GM18511 (cell line): Measurements from ENCODE around the gene SPATA6.
"Not testable (repeated sequence)": the region's sequence is repeated elsewhere in the genome, so short reads cannot be mapped to it uniquely, and the experiment has no call there.

Experiments
- ATAC-seq: cut with Tn5 transposase; IDR thresholded peaks from one replicate; pipeline ENCODE4 v1.9.1; 2021; ENCODE audit warnings: mild to moderate bottlenecking, moderate library complexity; ENCODE audit not compliant: unreplicated experiment

Gene SPATA6

DNA sequence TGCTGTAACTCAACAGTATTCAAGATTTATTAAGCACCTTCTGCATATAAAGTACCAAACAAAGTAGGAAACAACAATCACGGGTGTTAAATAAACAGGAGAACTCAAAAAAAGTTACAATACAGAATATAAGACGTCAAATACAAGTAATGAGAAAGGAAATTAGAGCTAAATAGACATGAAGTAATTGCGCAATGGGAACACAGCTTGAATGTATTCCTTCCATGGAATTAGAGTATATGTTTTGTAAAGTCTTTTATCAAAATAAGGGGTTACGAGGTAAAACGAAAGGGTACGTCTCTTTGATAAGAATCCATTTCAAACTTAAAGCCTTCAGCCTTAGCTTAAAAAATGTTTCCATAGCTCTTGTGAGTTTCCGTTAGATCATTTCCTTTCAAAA is 109.1 kb downstream of the SPATA6 start:
- ATAC-seq, result no peak

DNA sequence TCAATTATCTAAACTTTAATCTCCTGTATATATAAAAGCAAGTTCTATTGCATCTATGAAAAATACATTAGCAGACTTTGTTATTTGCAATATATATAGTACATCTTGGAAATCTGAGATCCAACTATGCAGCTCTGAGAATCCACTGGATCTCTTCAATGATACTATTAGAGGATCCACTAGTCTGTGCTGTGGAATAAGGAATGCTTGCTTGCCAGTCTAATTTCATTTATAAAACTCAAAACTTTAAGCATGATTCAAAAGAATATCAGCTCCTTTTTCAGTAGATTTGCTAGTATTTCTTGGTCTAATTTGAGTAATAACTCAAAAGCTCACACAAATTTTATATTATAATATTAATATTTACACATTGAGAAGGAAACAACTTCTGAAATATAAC is 115.1 kb downstream of the SPATA6 start:
- ATAC-seq, result no peak

DNA sequence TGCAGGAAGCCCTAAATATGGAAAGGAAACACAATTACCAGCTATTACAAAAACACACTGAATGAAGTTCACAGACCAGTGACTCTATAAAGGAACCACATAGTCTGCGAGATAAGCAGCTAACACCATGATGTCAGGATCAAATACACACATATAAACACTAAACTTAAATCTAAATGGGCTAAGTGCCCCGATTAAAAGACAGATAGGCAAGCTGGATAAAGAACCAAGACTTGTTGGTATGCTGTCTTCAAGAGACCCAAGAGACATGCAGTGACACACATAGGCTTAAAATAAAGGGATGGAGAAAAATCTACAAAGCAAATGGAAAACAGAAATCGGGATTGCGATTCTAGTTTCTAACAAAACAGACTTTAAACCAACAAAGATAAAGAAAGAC is 127.6 kb downstream of the SPATA6 start:
- ATAC-seq, result no peak

- no peak for ATAC-seq
Observed at GRCh38 chr1:48341221-48341620, 130.8 kb downstream of the SPATA6 start.

- no peak for ATAC-seq
Observed at GRCh38 chr1:48338257-48338656, 133.7 kb downstream of the SPATA6 start.

DNA sequence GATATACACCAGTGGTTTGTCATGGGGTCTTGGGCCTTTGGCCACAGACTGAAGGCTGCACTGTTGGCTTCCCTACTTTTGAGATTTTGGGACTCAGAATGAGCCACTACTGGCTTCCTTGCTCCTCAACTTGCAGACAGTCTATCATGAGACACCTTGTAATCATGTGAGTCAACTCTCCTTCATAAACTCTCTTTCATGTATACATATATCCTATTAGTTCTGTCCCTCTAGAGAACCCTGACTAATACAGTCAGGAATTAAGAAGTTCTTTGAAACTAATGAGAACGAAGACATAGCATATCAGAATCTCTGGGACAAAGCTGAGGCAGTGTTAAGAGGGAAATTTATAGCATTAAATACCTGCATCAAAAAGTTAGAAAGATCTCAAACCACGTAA is 138.7 kb downstream of the SPATA6 start:
- ATAC-seq, result no peak

DNA sequence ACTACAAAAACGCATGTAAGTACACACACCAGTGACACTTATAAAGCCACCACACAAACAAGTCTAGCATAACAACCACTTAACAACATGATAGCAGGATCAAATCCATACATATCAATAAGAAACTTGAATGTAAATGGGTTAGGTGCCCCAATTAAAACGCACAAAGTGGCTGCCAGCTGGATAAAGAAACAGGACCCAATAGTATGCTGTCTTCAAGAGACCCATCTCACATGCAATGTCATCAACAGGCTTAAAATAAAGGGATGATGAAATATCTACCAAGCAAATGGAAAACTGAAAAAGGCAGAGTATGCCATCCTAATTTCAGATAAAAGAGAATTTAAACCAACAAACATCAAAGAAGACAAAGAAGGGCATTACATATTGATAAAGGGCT is 139.9 kb downstream of the SPATA6 start:
- ATAC-seq, result no peak

DNA sequence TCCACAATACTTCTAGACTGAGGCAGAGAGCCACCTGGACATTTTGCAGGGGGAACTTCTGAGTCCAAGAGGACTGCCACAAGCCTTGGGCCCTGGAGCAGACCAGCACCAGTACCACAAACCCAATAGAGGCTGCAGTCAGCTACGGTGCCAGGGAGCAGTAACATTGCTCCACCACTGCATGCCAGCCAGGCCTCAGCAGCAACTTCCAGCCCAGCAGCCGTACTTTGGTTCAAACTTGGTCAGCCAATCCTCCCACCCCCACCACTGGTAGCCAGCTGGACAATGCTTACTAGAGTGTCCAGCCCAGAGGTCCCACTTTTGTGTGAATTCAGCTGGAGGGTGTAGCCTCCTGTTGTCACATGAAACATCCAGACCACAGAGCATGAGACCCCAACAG is 142.1 kb downstream of the SPATA6 start:
- ATAC-seq, result no peak

- ATAC-seq, result no peak
Observed at GRCh38 chr1:48329486-48329885, 142.5 kb downstream of the SPATA6 start.

DNA sequence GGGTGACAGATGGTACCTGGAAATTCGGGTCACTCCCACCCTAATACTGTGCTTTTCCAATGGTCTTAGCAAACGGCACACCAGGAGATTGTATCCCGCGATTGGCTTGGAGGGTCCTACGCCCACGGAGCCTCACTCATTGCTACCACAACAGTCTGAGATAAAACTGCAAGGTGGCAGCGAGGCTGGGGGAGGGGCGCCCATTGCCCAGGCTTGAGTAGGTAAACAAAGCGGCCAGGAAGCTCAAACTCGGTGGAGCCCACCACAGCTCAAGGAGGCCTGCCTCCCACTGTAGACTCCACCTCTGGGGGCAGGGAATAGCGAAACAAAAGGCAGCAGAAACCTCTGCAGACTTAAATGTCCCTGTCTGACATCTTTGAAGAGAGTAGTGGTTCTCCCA is 160.2 kb downstream of the SPATA6 start:
- ATAC-seq, result not testable (repeated sequence)

GRCh38 chr1:48309564-48310082 is 162.4 kb downstream of the SPATA6 start:
- no peak for ATAC-seq

- no peak for ATAC-seq
Observed at GRCh38 chr1:48302652-48303051, 169.4 kb downstream of the SPATA6 start.

- ATAC-seq, result no peak
Observed at GRCh38 chr1:48294656-48295055, 177.3 kb downstream of the SPATA6 start.

DNA sequence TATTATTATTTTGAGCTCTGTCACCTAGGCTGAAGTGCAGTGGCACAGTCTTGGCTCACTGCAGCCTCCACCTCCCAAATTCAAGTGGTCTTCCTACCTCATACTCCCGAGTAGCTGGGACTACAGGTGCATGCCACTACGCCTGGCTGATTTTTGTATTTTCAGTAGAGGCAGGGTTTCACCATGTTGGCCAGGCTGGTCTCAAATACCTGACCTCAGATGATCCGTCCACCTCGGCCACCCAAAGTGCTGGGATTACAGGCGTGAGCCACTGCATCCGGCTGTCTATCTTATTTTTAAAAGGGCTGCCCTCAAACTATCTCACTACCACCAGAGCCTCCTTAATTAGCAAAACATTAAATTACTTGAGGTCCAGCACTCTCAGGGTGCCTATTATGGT is 177.9 kb downstream of the SPATA6 start:
- ATAC-seq, result not testable (repeated sequence)

DNA sequence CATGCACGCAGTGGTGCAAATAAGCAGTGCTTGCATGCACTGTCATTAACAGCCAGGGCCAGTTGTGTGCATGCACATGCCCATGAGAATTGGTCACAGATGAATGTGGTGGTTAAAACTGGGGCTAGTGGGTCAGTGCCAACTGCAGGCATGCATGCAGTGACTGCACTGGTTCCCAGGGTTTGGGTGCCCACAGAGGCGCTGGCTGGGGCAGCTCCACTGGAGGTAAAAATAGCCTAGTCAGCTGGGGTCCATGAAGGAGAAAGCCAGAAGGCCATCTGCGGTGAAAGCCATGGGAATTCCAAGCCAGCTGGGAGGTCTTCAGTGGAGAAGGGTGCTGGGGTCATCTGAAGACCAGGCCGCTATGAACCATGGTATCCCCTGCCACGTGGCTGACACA is 179.3 kb downstream of the SPATA6 start:
- ATAC-seq, result no peak

DNA sequence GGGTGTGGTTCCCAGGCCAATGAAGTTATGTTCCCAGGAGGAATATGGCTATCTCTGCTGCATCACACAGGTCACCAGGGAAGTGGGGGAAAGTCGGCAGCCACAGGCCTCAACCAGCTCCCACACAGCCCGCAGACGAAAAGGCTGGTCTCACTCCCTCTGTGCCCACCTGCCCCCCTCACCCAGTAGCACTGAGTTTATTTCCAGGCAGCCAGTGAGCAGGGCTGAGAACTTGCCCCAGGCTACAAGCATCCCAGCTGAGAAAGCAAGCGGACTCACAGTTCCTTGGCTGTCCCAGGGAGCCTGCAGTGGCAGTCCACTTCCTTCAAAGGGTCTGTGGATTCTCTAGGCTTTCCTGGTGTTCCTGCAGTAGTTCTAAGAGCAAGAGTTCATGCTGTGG is 180.6 kb downstream of the SPATA6 start:
- no peak for ATAC-seq

DNA sequence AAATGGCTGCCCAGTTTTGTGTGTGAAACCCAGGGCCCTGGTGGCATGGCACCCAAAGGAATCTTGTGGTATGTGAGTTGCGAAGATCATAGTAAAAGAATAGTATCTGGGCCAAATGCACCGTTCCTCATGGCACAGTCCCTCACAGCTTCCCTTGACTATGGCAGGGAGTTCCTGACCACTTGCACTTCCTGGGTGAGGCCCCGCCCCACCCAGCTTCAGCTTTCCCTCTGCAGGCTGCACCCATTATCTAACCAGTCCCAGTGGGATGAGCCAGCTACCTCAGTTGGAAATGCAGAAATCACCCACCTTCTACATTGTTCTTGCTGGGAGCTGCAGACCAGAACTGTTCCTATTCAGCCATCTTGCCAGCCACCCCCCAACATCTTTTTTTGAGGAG is 186.5 kb downstream of the SPATA6 start:
- no peak for ATAC-seq

- ATAC-seq, result not testable (repeated sequence)
Observed at GRCh38 chr1:48284696-48285420, 187.1 kb downstream of the SPATA6 start.

DNA sequence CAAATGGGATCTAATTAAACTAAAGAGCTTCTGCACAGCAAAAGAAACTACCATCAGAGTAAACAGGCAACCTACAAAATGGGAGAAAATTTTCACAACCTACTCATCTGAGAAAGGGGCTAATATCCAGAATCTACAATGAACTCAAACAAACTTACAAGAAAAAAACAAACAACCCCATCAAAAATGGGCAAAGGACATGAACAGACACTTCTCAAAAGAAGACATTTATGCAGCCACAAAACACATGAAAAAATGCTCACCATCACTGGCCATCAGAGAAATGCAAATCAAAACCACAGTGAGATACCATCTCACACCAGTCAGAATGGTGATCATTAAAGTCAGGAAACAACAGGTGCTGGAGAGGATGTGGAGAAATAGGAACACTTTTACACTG is 189.7 kb downstream of the SPATA6 start:
- not testable (repeated sequence) for ATAC-seq

- not testable (repeated sequence) for ATAC-seq
Observed at GRCh38 chr1:48277437-48277836, 194.6 kb downstream of the SPATA6 start.

DNA sequence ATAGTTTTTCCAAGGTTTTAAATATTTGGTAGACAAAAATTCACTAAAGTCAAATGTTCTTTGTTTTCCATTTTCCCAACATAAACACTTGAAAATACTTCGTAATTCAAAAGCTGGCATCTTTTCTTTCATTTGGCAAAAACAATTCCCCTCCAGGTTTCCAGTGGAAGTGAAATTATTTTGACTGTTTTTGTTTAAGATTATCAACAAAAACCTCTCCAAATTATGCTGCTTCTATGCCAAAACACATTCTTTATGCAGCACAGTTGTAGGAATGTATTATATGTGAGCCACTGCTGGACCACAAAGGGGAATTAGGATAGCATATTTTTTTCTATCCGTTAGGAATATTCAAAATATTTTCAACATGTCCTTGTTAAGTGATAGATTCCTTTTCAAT is 205.4 kb downstream of the SPATA6 start:
- ATAC-seq, result no peak

- ATAC-seq, result no peak
Observed at GRCh38 chr1:48263041-48263440, 209.0 kb downstream of the SPATA6 start.

DNA sequence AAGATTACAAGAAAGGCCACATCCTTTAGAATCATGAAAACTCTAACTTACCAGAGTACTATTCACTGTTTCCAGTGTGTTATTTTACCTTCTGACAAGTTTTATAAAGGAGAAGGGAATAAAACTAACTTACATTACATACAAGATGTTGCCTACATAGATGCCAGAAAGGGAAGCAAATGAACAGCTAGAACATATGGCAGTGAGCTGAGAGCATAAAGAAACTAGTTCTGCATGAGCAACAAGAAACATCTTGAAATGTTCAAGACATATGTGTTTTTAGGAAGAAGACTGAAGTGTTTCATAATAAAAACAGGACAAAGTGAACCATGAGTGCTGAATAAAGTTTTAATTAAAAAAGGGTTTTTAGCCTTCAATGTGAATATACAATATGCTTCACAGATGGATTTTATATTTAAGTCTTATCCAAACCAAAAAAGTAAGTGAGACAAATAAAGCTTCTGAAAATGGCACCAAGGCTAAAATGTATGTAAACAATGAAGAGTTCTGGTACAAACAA is 210.1 kb downstream of the SPATA6 start:
- no peak for ATAC-seq
